ENCODE results near the gene FAM174B.
"Not testable (repeated sequence)": the region's sequence is repeated elsewhere in the genome, so short reads cannot be mapped to it uniquely, and the experiment has no call there.

The FAM174B gene

GRCh38 chr15:92617549-92618520 lies 37.7 kb downstream of the FAM174B start:
- DNase-seq: peak; percentile 50

- no peak for DNase-seq
Observed at GRCh38 chr15:92616621-92617548, 38.7 kb downstream of the FAM174B start.

GRCh38 chr15:92614791-92615785 lies 40.5 kb downstream of the FAM174B start:
- DNase-seq: no peak

GRCh38 chr15:92614301-92614700 lies 41.3 kb downstream of the FAM174B start:
- no peak for DNase-seq

- DNase-seq: no peak
Observed at GRCh38 chr15:92613841-92614240, 41.7 kb downstream of the FAM174B start.

GRCh38 chr15:92612891-92613290 lies 42.7 kb downstream of the FAM174B start:
- no peak for DNase-seq

- no peak for DNase-seq
Observed at GRCh38 chr15:92611995-92612745, 43.4 kb downstream of the FAM174B start.

- DNase-seq: no peak
Observed at GRCh38 chr15:92611150-92611549, 44.4 kb downstream of the FAM174B start.

- no peak for DNase-seq
Observed at GRCh38 chr15:92610101-92610520, 45.5 kb downstream of the FAM174B start.

- no peak for DNase-seq
Observed at GRCh38 chr15:92608866-92609700, 46.5 kb downstream of the FAM174B start.

GRCh38 chr15:92606836-92607150 lies 48.8 kb downstream of the FAM174B start:
- DNase-seq: not testable (repeated sequence)

GRCh38 chr15:92606126-92606835 lies 49.3 kb downstream of the FAM174B start:
- no peak for DNase-seq

- no peak for DNase-seq
Observed at GRCh38 chr15:92605225-92605944, 50.2 kb downstream of the FAM174B start.

- DNase-seq: no peak
Observed at GRCh38 chr15:92603743-92604470, 51.7 kb downstream of the FAM174B start.

- DNase-seq: no peak
Observed at GRCh38 chr15:92603278-92603677, 52.3 kb downstream of the FAM174B start.

GRCh38 chr15:92602267-92602593 lies 53.3 kb downstream of the FAM174B start:
- DNase-seq: no peak

- no peak for DNase-seq
Observed at GRCh38 chr15:92601592-92602266, 53.8 kb downstream of the FAM174B start.

GRCh38 chr15:92600856-92601255 lies 54.7 kb downstream of the FAM174B start:
- no peak for DNase-seq

Measured in fibroblast of skin of right quadriceps (primary cell).